ENCODE measurements around the gene SMYD3. TPM values are rescaled to one million over a fixed set of nuclear protein-coding genes. Genes with fewer than 3 reads are reported as not detected.

The SMYD3 gene
- total and polyA plus RNA-seq, 9 of the 15 experiments (the other 6 are each of a cell fraction or from before 2014, with no cell fraction given) = 128 to 440 (median 197) TPM

DNA sequence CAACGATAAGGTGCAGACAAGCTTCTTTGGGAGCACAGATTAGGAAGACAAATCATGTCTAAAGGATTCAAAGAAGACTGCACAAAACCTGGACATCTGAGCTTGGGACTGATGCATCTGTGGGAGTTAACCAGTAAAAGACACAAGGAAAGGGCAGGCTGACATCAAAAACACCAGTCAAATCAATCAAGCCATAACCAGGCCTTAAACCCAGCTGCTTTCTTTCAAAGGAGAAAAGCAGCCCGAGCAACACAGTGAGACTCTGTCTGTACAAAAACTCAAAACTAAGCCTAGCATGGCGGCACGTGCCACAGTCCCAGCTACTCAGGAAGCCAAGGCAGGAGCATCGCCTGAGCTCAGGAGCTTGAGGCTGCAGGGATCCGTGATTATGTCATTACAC, 411.6 kb downstream of the SMYD3 start:
- Histone ChIP-seq H3K27me3 (ENCODE audit: control insufficient read depth in 2 of 2, insufficient read depth in 2 of 2, low read length in 2 of 2) (no peaks in the 10 kb centered on the region), H3K9me1 (ENCODE audit: control insufficient read depth, insufficient read depth, low read length) (no peaks in the 10 kb centered on the region), H3K4me2 (ENCODE audit: insufficient read depth, low read length) (no peak overlapping the region), H3K9me3 (replicated peaks; ENCODE audit: control insufficient read depth, insufficient read depth, low read depth, low read length) (no peaks in the 10 kb centered on the region), H3K36me3 (ENCODE audit: control insufficient read depth, insufficient read depth, low read length) (no peaks in the 10 kb centered on the region), H3K4me3 (no peak overlapping the region), H2AFZ (ENCODE audit: low read depth, low read length) (no peak overlapping the region), H3K27ac (ENCODE audit: extremely low read depth, low read depth, low read length) (no peak overlapping the region), H4K20me1 (replicated peaks; ENCODE audit: control insufficient read depth, insufficient read depth, low read length) (no peaks in the 10 kb centered on the region), H3K4me1 (replicated peaks in 1 of 2; ENCODE audit: control insufficient read depth in 2 of 2, insufficient read depth in 2 of 2, low read length in 2 of 2) (peaks cover 5 to 8% of the 10 kb centered on the region in 2 experiments; a peak in 2 of 5 replicates), H3K9ac (ENCODE audit: insufficient read depth in 1 of 2, low read depth in 2 of 2, low read length in 2 of 2) (no peak overlapping the region), H3K79me2 (ENCODE audit: control insufficient read depth, insufficient read depth, low read length) (peaks cover 4% of the 10 kb centered on the region; the same call in 2 of the 3 replicates)
- POLR2A ChIA-PET = interaction anchor here (0.8 to 1.2 kb wide), 3 partner anchors 14 to 21 kb away, joined by 3 to 8 read pairs (median 3); no protein-coding TSS in a partner anchor
- no TSS peak for BruUV-seq (replicated peaks)
- no peak for TF ChIP-seq DPF2 (IDR thresholded peaks at IDR 0.05)
- TF ChIP-seq CBFA2T3 (IDR thresholded peaks at IDR 0.05) = 0 out of 2 replicates have a peak, but pooled peaks have one; percentile 4
- TF ChIP-seq GTF2A2 (tag; IDR thresholded peaks at IDR 0.05) = no peak
- DNase-seq (ENCODE audit: extremely low read depth in 1 of 4, low spot score in 3 of 4) (no peak), ATAC-seq (no peak; the same call in 2 of the 3 replicates), FAIRE-seq (no peak)
- 69% methylated on average over 6 of the region's 6 CpGs for WGBS (ENCODE audit: insufficient coverage, low coverage, missing lambda C conversion rate)
- CTCF ChIA-PET (ENCODE audit: low intra/inter-chr PET ratio) = no interaction called here
- intact Hi-C loops (cut with micrococcal nuclease) (no loop called here), in situ Hi-C loops (cut with MboI) (no loop called here)

DNA sequence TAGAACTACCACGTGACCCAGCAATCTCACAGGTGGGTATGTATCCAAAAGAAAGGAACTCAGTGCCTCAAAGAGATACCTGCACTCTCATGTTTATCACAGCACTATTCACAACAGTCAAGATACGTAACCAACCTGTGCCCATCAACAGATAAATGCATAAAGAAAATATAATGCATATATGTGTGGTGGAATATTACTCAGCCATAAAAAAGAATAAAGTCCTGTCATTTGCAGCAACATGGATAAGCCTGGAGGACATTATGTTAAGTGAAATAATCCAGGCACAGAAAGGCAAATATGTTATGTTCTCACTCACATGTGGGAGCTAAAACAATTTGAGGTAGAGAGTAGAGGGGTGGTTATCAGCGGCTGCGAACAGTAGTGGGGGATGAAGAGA, 413.8 kb downstream of the SMYD3 start:
- Histone ChIP-seq H2AFZ (ENCODE audit: low read depth, low read length) (no peak overlapping the region), H3K36me3 (ENCODE audit: control insufficient read depth, insufficient read depth, low read length) (no peaks in the 10 kb centered on the region), H3K27ac (ENCODE audit: extremely low read depth, low read depth, low read length) (no peak overlapping the region), H3K9me1 (ENCODE audit: control insufficient read depth, insufficient read depth, low read length) (no peaks in the 10 kb centered on the region), H3K4me2 (ENCODE audit: insufficient read depth, low read length) (no peak overlapping the region), H3K79me2 (ENCODE audit: control insufficient read depth, insufficient read depth, low read length) (peaks cover 4% of the 10 kb centered on the region; the same call in 2 of the 3 replicates), H3K4me1 (replicated peaks in 1 of 2; ENCODE audit: control insufficient read depth in 2 of 2, insufficient read depth in 2 of 2, low read length in 2 of 2) (peaks cover 5 to 8% of the 10 kb centered on the region in 2 experiments; a peak in 2 of 5 replicates), H3K4me3 (no peak overlapping the region), H4K20me1 (replicated peaks; ENCODE audit: control insufficient read depth, insufficient read depth, low read length) (no peaks in the 10 kb centered on the region), H3K27me3 (ENCODE audit: control insufficient read depth in 2 of 2, insufficient read depth in 2 of 2, low read length in 2 of 2) (no peaks in the 10 kb centered on the region), H3K9me3 (replicated peaks; ENCODE audit: control insufficient read depth, insufficient read depth, low read depth, low read length) (no peaks in the 10 kb centered on the region), H3K9ac (ENCODE audit: insufficient read depth in 1 of 2, low read depth in 2 of 2, low read length in 2 of 2) (no peak overlapping the region)
- no TSS peak for BruUV-seq (replicated peaks)
- no peak for ATAC-seq
- ChIA-PET POLR2A (interaction anchor here (0.5 kb wide), 1 partner anchor 8 kb away, joined by 3 read pairs; no protein-coding TSS in a partner anchor), CTCF (ENCODE audit: low intra/inter-chr PET ratio) (no interaction called here)
- in situ Hi-C loops (cut with MboI) = no loop called here
- DNase-seq (ENCODE audit: extremely low read depth in 1 of 4, low spot score in 3 of 4) = no peak
- intact Hi-C loops (cut with micrococcal nuclease) = no loop called here
- FAIRE-seq = no peak
- 93% methylated on average over 4 of the region's 4 CpGs for WGBS (ENCODE audit: insufficient coverage, low coverage, missing lambda C conversion rate)
- TF ChIP-seq ZNF707 (CRISPR knock-in tag; conservative IDR thresholded peaks at IDR 0.05) = no peak
- peak; percentile 70 for TF ChIP-seq RBM25 (IDR thresholded peaks at IDR 0.05; ENCODE audit: low read depth, low read length, severe bottlenecking)
- peak; percentile 91 for TF ChIP-seq ZNF146 (CRISPR knock-in tag; IDR thresholded peaks at IDR 0.05; ENCODE audit: unreplicated experiment)

All from K562 (cell line).